A172 (cell line): ENCODE data around the gene ASGR2. TPM values are rescaled to one million over a fixed set of nuclear protein-coding genes. Genes with fewer than 3 reads are reported as not detected.
"Not testable (repeated sequence)": the region's sequence is repeated elsewhere in the genome, so short reads cannot be mapped to it uniquely, and the experiment has no call there.

Experiments used
- DNase-seq: peaks from one replicate; pipeline ENCODE4 v3.0.0-alpha.2; 2015; ENCODE audit warnings: low spot score
- total RNA-seq: library from RNA; depleted of rRNA; stranded (reverse); fragments of >200 nt; shearing (Covaris generic); gene quantifications from 2 replicates; pipeline ENCODE4 v1.2.3, GENCODE V29; 2014

Gene ASGR2
- total RNA-seq, 1 experiment from 2014 or later = not detected

GRCh38 chr17:7124923-7125322 lies 10.3 kb upstream of the ASGR2 start:
- no peak for DNase-seq

- no peak for DNase-seq
Measured at GRCh38 chr17:7123844-7124243, 9.2 kb upstream of the ASGR2 start.

DNA sequence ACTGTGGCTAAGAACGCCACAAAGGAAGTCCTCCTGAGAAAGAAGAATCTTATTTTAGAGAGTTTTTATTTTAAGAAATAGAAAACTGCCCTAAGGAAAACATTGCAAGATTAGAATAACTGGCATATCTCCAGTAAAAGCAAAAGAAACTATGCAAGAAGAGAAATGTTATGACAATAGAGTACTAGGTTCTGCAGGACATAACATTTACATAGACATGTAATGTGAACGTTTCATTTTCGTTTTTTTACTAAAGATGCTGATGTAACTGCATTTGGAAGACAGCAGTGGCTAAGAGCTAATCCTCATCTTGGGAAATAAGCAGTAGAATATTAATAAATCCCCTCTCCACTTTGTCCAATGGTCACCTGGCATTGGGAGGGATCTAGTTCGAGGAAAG lies 7.8 kb upstream of the ASGR2 start:
- DNase-seq = no peak

GRCh38 chr17:7120635-7121034 lies 6.0 kb upstream of the ASGR2 start:
- DNase-seq = not testable (repeated sequence)

DNA sequence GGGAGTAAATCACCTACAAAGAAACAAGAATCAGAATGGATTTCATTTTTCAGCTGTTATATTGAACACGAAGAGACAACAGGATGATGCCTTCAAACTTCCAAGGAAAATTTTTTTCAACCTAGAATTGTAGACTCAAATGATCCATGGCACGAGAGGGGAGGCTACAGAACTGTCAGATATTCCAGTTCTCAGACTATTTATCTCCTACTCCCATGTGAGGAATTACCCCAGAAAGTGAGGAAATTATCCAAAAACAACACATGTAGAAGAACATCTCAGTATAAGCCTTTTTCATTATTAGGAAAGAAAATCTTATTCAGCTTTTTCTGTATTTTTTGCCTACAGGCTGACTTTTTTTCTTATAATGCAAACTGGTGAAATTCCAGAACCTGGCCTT lies 5.5 kb upstream of the ASGR2 start:
- no peak for DNase-seq

DNA sequence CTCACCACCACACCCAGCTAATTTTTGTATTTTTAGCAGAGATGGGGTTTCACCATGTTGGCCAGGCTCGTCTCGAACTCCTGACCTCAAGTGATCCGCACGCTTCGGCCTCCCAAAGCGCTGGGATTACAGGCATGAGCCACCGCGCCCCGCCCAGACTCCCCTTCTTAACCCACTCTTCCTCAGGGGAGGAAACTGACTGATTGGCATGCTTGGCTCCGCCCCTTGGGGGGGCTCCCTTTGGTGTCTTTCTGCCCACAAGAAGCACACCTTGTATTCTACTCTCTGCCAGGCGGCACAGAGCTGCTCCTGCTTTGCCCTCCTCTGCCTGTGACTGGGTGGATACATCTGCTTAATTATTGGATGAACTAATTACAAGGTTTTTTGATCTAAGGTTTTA lies 4.7 kb upstream of the ASGR2 start:
- no peak for DNase-seq

GRCh38 chr17:7114875-7115614 lies 423 bp upstream of the ASGR2 start:
- no peak for DNase-seq

DNA sequence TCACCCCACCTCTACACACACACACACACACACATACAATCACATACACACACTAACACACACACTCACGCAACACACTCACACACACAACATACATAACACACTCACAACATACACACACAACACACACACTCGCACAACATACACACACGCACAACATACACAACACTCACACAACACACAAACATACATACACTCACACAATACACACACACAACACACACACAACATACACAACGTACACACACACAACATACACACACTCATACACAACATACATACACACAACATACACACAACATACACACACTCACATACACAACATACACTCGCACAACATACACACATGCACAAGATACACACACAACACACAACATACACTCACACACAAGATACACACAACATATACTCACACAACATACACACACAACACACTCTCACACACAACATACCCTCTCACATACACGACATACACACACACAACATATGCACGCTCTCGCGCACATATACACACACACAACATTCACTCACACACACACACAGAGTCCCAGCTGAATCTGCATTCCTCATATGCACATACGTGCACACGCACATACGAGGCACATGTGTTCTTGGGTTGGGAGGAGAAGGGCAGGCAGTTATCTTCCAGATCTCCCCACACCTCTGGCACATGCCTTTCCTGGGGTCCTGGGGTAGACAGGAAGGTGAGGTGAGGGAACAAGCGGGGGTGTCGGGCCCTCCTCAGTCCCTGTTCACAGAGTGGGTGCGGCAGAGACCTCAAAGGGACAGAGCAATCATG lies 1.1 kb downstream of the ASGR2 start:
- DNase-seq = no peak

DNA sequence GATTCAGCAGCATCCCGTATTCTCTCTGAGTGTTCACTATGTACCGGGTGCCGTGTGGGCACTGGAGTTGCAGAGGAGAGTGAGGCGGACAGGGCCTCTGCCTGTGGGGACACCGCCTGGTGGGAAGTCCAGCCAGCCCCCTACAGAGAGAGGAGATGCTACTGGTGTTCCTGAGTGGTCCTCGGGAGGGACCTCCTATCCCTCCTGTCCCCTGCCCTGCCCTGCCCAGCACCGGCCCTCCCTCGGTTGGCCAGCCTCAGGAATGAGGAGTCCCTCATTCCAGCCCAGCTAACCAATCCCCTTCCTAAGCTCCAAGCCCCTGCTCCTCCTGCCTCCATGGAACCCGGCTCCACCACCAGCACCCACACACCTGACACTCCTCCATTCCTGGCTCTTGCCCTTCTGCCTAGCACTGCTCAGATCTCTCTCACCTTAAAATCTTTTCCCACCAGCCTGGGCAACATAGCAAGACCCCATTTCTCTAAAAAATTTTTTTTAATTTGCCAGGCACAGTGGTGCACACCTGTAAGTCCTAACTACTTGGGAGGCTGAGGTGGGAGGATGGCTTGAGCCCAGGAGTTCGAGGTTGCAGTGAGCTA lies 2.0 kb downstream of the ASGR2 start:
- no peak for DNase-seq

- no peak for DNase-seq
Measured at GRCh38 chr17:7111784-7112509, 2.7 kb downstream of the ASGR2 start.

DNA sequence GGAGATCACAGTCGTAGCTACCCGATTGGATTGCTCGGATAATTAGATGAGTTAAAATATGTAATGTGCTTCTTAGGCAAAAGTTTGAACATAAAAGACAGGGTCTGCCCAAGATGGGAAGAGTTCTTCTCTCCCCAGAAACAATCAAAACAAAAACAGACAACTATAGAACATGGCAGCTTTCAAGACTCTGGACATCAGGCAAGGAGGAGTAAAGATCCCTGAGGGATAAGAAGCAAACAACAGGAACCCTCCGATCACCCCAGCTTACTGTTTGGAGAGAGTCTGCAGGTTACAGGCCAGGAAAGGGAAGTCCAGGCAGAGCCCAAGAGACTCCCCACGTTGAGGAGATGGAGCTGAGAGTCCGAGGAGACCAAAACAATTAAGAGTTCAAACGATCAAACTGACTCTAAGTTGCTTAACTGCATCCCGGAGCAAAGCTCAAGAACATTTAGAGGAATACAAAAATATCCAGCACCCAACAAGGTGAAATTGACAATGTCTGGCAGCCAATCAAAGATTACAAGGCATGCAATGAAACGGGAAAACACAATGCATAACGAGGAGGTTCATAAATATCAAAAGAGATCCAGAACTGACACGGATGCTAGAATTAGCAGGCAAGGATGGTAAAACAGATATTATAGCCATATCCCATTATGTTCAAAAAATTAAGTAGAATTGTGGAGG lies 3.9 kb downstream of the ASGR2 start:
- DNase-seq = no peak

DNA sequence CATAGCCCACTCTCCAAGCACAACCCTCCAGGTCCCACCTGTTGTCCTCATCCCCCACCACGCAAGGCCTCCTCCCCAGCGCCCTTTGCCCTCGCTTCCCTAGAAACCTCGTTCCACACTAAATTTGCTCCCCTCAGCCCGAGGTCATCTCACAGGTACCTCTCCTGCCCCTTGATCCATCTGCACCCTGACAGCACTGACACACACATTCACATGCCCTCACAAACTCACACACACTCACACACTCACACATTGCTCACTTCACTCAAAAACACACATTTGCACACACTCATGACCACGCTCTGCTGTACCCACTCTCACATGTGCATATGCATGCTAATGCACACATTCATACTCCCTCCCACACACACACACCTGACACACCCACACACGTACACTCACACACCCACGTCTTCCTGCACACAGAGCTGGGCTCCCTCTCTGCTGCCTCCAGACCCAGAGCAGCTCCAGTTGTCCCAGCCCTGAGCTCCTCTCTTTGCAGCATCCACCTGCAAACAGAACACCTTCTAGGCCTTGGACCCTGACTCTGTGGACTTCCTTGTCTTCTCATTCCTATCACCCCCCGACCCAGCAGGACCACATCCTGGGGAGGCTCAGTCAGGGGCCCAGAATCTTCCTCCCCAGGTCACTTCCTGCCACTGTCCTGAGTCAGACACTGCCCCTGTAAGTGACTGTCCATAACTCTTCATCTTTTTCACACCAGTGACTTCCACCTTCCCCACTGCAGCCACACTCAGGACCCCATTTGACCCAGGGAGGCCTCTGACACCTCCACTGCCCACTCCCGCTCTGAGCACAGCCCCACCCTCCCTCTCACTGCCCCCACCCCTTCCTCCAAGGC lies 4.9 kb downstream of the ASGR2 start:
- DNase-seq = no peak

- DNase-seq = no peak
Measured at GRCh38 chr17:7108981-7109380, 5.6 kb downstream of the ASGR2 start.

DNA sequence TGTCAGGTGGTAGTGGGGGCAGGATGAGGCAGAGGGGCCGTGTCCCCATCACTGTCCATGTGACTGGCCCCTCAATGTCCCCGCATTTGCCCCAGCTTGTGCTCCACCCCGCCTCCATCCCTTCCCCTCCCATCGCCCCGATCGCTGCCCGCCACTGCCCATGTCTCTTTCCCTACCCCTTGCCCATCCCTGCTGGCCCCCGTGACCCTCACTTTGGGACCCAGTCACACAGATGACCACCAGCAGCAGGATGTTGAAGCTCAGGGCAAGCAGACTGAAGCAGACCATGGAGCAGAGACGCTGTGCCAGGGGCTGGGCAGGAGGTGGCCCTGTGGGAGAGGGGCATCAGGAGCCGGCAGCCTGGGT lies 6.1 kb downstream of the ASGR2 start:
- no peak for DNase-seq

DNA sequence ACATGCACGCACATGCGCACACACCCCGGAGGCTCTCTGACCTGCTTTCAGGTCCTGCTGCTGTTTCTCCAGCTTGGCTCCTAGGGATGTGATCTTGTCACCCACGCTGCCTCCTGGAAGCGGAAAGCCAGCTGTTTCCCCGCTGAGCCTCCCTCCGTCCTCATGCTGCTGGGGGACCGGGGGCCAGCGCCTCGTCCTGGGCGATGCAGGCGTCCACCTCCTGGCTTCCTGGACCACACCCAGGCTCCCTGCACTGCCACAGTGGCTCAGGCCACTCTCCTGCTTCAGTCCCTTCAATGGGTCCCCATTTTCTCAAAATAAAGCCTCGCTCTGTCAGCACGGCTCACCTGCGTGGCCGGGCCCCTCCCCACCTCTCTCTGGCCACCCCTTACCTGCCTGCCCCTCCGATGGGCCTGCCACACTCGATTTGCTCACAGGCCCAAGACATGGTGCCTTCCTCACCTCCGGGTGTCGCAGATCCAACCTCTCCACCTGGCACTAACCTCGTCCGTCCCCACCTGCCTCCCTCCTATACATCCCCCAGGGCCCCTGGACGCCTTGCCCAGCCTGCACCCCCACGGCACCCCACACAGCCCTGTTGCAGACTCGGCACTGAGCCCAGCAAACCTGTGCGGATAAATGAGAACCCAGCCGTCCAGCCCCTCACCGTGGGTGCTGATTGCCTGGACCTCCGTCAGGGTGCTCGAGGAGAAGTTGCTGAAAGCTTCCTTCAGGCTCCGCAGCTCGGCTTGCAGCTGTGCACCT lies 6.6 kb downstream of the ASGR2 start:
- no peak for DNase-seq

DNA sequence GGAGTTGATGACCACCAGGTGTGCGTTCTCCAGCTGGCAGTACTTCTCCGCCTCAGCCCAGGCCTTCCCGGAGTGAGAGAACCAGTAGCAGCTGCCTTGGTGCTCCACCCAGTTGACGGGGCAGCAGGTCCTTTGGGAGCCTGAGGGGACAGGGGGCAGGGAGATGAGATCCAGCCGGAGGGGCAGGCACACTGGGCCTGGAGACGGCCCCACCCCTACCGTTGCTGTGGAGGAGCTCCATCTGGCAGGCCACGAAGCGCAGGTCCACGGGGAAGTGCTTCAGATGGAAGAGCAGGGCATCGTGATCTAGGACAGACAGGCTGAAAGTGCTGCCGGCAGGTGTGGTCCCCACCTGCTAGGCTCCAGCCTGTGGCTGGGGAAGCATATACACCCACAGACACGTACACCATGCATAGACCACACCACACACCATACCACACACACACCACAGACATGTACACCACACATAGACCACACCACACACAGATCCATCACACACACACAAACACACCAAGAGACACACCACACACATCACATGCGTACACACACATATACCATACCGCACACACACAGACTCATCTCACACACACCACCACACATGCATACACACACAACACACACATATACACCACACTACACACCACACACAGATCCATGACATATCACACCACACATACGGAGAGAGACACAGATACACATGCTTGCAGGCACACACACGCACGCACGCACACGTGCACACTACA lies 7.4 kb downstream of the ASGR2 start:
- no peak for DNase-seq

DNA sequence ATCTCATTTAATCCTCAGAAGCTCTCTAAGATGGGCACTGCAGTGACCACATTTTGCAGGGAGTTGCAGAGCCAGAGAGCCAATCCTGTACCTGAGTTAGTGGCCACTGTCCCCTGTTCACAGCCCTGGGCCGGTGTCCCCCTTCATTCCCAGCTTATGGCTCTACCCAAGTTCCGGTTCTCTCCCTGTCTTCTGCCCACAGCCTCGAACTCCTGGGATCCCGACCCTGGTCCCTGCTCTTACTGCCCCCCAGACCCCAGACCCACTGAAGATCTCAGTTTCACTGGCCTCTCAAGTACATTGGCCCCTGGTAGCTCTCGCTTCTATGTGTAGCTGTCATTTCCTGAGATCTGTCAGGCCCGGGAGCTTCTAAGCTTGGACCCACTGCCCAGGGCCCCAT lies 12.2 kb downstream of the ASGR2 start:
- DNase-seq = no peak

- no peak for DNase-seq
Measured at GRCh38 chr17:7101531-7101930, 13.1 kb downstream of the ASGR2 start.
